Psoas muscle (tissue), 8 donors: ENCODE measurements around the gene SORL1. TPM values are rescaled to one million over a fixed set of nuclear protein-coding genes. Genes with fewer than 3 reads are reported as not detected.

Experiments
- ATAC-seq, 4 donors: fragments of 200-7000 bp; cut with Tn5 transposase; one replicate each; pipeline ENCODE4 v1.9.1; 2020; ENCODE audit warnings: moderate library complexity in 3 of 4, mild to moderate bottlenecking in 2 of 4
- DNase-seq, 2 donors: peaks; one replicate each; pipeline ENCODE4 v3.0.0-alpha.2; 2020
- H3K27ac ChIP-seq: fragments of 200-600 bp; one replicate; pipeline ENCODE4 v1.8.0; 2022
- H3K27me3 ChIP-seq, 3 donors: fragments of 200-600 bp in 1 of 3; one replicate each; pipeline versions ENCODE4 v1.6.1 to v1.8.0; 2013 to 2022; ENCODE audit warnings: low read length in 2 of 3, mild to moderate bottlenecking in 2 of 3, moderate library complexity in 1 of 3; ENCODE audit not compliant: insufficient read depth in 3 of 3
- H3K36me3 ChIP-seq, 2 donors: fragments of 200-600 bp in 1 of 2; one replicate each; pipeline versions ENCODE4 v1.6.1 to v1.8.0; 2013 to 2022; ENCODE audit warnings: low read depth in 1 of 2, mild to moderate bottlenecking in 1 of 2, moderate library complexity in 1 of 2; ENCODE audit not compliant: insufficient read depth in 1 of 2
- H3K4me1 ChIP-seq: fragments of 200-600 bp; one replicate; pipeline ENCODE4 v1.8.0; 2022
- H3K4me3 ChIP-seq: fragments of 200-600 bp; one replicate; pipeline ENCODE4 v1.8.0; 2022; ENCODE audit warnings: mild to moderate bottlenecking
- H3K9me3 ChIP-seq: fragments of 200-600 bp; one replicate; pipeline ENCODE4 v1.8.0; 2022
- CTCF ChIP-seq: fragments of 200-600 bp; IDR thresholded peaks from one replicate; pipeline ENCODE4 v1.8.0; 2022; ENCODE audit warnings: antibody characterized with exemption
- WGBS, 3 donors: extraction: QIAGEN DNeasy Blood & Tissue Kit; methylation state at CpG; one replicate each; pipeline versions ENCODE4 v1.1.6 to v1.1.7; 2013; 5-methylcytosine and 5-hydroxymethylcytosine counted together
- intact Hi-C, 2 donors: fragments of 100-400 bp; cut with DNase I; formaldehyde crosslinking; loops; one replicate each; pipeline versions ENCODE4 v1.11.0 to v1.14.2; 2022
- polyA plus RNA-seq, 3 donors: library from polyadenylated mRNA; stranded (reverse); fragments of 200-250 nt; gene quantifications; one replicate each; pipeline ENCODE4 v1.2.3, GENCODE V29; 2013
- total RNA-seq, 4 donors: library from RNA; stranded (reverse); fragmentation: NEBNext Ultra II Directional in 2 of 4; extraction: Animal tissue kit (Norgen Biotek cat#: 25700) in 2 of 4; gene quantifications; one replicate each; pipeline versions ENCODE4 v1.2.1 to v1.2.4, GENCODE V29; 2021 to 2023
- donor health status: healthy with polysubstance abuse.
- donor health status: DM: no; HTN: no; CAD: no; lungs with moderate emphysema.
- donor health status: Bipolar disorder and iron deficiency.
- donor health status: healthy.
- donor health status: DM: yes; HTN: yes; CAD: no.
- donor health status: DM: no; HTN: no; CAD: no.
- donor health status: DM: no; HTN: no; CAD: no.
- donor health status: DM: yes; HTN: yes; CAD: no.

The SORL1 gene
- total and polyA plus RNA-seq, 7 donors: 0.07 to 3.3 (median 1.5) TPM

DNA sequence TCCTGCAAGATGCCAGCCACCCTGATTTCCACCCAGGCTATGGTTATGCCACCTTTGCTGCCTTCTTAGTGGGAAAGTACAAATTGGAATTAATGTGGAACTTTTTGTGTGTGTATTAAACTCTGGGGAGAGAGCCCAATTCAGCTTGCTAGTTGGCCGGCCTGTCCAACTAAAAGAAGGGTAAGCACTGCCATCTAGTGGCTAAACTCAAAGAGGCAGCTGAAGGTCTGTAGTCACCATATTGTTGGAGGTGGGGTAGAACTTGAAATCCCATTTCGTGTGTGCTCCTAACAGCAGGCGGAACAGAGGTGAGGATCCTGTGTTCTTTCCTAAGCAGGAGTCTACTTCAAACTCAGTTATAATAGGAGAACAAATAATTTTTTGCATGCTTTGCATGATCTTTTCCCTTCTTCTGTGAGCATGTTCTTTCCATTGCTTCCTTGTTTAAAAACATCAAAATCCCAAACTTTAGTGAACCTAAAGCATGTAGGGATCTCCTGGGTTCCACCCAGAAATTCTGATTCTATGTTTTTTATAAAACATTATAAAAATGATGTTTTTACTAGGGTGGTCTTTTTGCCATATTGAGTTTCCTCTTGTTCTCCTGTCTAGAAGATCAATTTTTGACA is 139.4 kb downstream of the SORL1 start:
- ATAC-seq (peak; percentile 69 to 88 (median 76)), DNase-seq (no peak)
- Histone ChIP-seq H3K27ac (no peak overlapping the region), H3K4me1 (no peaks in the 10 kb centered on the region), H3K9me3 (no peaks in the 10 kb centered on the region), H3K27me3 (no peaks in the 10 kb centered on the region), H3K4me3 (no peak overlapping the region), H3K36me3 (no peaks in the 10 kb centered on the region)
- TF ChIP-seq CTCF: peak; percentile 87
- intact Hi-C loops: loop anchor here (1.0 to 10.0 kb wide), 6 partner anchors 59 to 1077 kb away; partner anchors contain the start of gene GRIK4 (in 1 of the 2)
- 19 to 21% (median 20%) methylated on average over 3 of the region's 3 CpGs for WGBS, 3 donors

DNA sequence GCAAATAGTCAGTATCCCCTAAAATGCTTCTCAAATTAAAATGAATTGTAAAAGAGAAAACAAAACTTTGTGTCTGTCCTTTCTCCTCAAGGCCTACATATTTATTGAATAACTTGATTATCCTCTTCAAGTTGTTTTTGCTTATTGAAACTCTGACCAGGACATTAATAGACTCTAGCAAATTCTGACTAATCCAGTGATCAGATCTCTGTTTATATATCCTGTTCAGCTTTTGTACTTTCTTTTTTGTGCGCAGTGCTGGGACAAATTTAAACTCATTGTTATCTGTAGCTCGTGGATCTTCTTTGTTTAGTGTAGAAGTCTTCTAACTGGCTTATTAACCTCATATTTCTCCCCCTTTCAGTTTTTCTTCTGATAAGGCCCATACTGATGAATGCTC is 140.6 kb downstream of the SORL1 start:
- Histone ChIP-seq H3K36me3 (no peaks in the 10 kb centered on the region), H3K4me3 (no peak overlapping the region), H3K4me1 (no peaks in the 10 kb centered on the region), H3K9me3 (no peaks in the 10 kb centered on the region), H3K27me3 (no peaks in the 10 kb centered on the region), H3K27ac (no peak overlapping the region)
- ATAC-seq: no peak
- no peak for TF ChIP-seq CTCF
- intact Hi-C loops: loop anchor here (5.0 to 10.0 kb wide), 3 partner anchors 60 to 1078 kb away; partner anchors contain the start of gene GRIK4 (in 1 of the 2)
- 75 to 82% (median 81%) methylated on average over 2 of the region's 2 CpGs for WGBS, 3 donors
- no peak for DNase-seq

GRCh38 chr11:121595717-121596161 is 143.6 kb downstream of the SORL1 start:
- no peak overlapping the region for H3K4me3 ChIP-seq
- peak in 3 of 4 donors; percentile 19 to 79 (median 72) for ATAC-seq
- no peaks in the 10 kb centered on the region for H3K27me3 ChIP-seq
- no peak overlapping the region for H3K27ac ChIP-seq
- TF ChIP-seq CTCF: no peak
- H3K4me1 ChIP-seq: no peaks in the 10 kb centered on the region
- H3K9me3 ChIP-seq: no peaks in the 10 kb centered on the region
- H3K36me3 ChIP-seq: no peaks in the 10 kb centered on the region
- no peak for DNase-seq
- intact Hi-C loops: loop anchor here in 1 of 2 donors (10.0 kb wide), 1 partner anchor 1081 kb away; the partner anchor contains the start of gene GRIK4
- 74 to 79% (median 79%) methylated on average over 15 of the region's 15 CpGs for WGBS, 3 donors

- DNase-seq (no peak), ATAC-seq (no peak)
- intact Hi-C loops: loop anchor here in 1 of 2 donors (10.0 kb wide), 1 partner anchor 1082 kb away; the partner anchor contains the start of gene GRIK4
- H3K4me1 ChIP-seq: no peaks in the 10 kb centered on the region
- no peak overlapping the region for H3K27ac ChIP-seq
- H3K36me3 ChIP-seq: no peaks in the 10 kb centered on the region
- H3K4me3 ChIP-seq: no peak overlapping the region
- 87 to 94% (median 88%) methylated on average over 19 of the region's 19 CpGs for WGBS, 3 donors
- no peaks in the 10 kb centered on the region for H3K9me3 ChIP-seq
- no peaks in the 10 kb centered on the region for H3K27me3 ChIP-seq
- TF ChIP-seq CTCF: no peak
Measured at GRCh38 chr11:121596195-121597155, 144.4 kb downstream of the SORL1 start.
